SH-SY5Y (cell line): ENCODE data around the gene SLC9A9.

ENCODE experiments used
- GATA2 ChIP-seq: IDR thresholded peaks from 2 replicates; pipeline ENCODE4 v1.6.1; 2011; ENCODE audit warnings: mild to moderate bottlenecking, low read depth, low read length
- GATA3 ChIP-seq: IDR thresholded peaks from 2 replicates; pipeline ENCODE4 v1.6.1; 2011; ENCODE audit warnings: low read depth, mild to moderate bottlenecking, low read length, moderate library complexity

GRCh38 chr3:143291836-143292447 is 556.3 kb downstream of the SLC9A9 start:
- TF ChIP-seq GATA2 (no peak), GATA3 (no peak)
